ENCODE results near the gene FILIP1L. TPM values are rescaled to one million over a fixed set of nuclear protein-coding genes. Genes with fewer than 3 reads are reported as not detected.

The FILIP1L gene
- total and polyA plus RNA-seq, 7 donors: 9.2 to 274 (median 78.5) TPM

DNA sequence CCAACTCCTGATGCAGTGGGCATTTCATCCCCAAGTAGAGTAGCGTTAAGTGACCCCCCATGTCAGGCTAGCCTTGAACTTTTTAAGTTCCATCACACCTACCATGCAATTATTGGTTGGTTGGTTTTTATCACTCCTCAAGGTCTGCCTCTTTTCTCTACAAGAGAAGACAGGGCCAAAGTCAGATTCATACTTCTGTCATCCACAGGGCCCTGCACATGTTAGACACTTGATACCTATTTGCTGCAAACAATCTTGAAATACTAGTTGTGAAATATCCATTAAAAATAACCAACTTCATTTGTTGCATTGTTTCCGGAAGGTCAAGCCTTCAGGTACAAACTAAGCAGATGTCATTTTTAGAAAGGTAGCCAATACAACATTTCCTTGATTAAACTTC is 295.5 kb downstream of the FILIP1L start:
- no peaks in the 10 kb centered on the region for H3K9me3 ChIP-seq
- no peaks in the 10 kb centered on the region for H3K27me3 ChIP-seq (ENCODE audit: insufficient read depth in 3 of 3, low read length in 2 of 3)
- intact Hi-C loops (cut with DNase I): loop anchor here in 1 of 2 donors (10.0 kb wide), 1 partner anchor 886 kb away; the partner anchor contains the start of gene TFG
- H3K27ac ChIP-seq: peak overlapping the region; percentile 98
- ATAC-seq: peak; percentile 34 to 56 (median 44)
- peaks cover 32% of the 10 kb centered on the region for H3K4me1 ChIP-seq
- 75 to 79% (median 78%) methylated on average over 2 of the region's 2 CpGs for WGBS, 3 donors
- peak overlapping the region; percentile 85 for H3K4me3 ChIP-seq
- TF ChIP-seq, protein P1, sequence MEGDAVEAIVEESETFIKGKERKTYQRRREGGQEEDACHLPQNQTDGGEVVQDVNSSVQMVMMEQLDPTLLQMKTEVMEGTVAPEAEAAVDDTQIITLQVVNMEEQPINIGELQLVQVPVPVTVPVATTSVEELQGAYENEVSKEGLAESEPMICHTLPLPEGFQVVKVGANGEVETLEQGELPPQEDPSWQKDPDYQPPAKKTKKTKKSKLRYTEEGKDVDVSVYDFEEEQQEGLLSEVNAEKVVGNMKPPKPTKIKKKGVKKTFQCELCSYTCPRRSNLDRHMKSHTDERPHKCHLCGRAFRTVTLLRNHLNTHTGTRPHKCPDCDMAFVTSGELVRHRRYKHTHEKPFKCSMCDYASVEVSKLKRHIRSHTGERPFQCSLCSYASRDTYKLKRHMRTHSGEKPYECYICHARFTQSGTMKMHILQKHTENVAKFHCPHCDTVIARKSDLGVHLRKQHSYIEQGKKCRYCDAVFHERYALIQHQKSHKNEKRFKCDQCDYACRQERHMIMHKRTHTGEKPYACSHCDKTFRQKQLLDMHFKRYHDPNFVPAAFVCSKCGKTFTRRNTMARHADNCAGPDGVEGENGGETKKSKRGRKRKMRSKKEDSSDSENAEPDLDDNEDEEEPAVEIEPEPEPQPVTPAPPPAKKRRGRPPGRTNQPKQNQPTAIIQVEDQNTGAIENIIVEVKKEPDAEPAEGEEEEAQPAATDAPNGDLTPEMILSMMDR (IDR thresholded peaks at IDR 0.05): no peak
- DNase-seq: no peak
- no peaks in the 10 kb centered on the region for H3K36me3 ChIP-seq (ENCODE audit: insufficient read depth in 1 of 2, low read depth in 1 of 2)

DNA sequence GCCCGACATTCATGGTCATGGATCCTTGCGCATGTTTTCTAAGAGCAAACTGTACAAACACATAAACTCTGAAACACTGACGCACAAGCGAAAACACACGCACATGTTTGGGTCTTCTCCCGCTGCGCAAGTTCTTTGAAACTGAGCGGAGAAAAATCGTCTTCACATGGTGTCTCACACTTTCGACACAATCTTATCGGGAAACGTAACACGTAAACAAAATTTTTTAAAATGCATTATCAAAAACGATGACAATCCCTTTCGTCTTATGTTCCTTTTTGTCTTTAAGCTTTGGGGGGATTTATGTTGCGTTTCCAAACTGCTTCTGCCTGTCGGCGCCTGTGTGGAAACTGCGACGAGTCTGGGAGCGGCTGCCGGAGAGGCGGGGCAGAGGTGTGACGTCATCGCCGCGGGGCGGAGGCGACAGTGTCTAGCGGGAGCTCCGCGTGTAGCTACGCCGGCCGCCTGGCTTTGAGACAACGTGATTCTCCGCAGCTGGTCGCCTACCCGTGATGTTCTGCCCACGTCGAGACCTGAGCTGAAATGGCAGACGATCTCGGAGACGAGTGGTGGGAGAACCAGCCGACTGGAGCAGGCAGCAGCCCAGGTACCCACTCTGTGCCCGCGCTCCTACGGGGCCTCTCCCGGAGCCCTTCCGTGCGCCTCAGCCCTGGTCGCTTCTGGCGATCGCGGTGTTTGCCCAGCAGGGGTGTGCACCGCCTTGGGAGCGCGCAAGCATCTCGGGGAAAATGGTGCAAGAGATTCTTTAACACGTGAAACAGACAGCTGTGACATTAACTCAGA is 296.7 kb downstream of the FILIP1L start, which contains the start of gene CMSS1:
Gene CMSS1, plus strand, starts transcription at position 426 of the 804 bp plus-strand sequence.
- ATAC-seq: peak; percentile 92 to 96 (median 94)
- DNase-seq: peak; percentile 97 to 98
- Histone ChIP-seq H3K9me3 (no peaks in the 10 kb centered on the region), H3K27ac (peak within 1 kb of the TSS; percentile 98), H3K4me3 (peak within 1 kb of the TSS; percentile 85), H3K4me1 (peaks cover 27% of the 10 kb centered on the region), H3K27me3 (ENCODE audit: insufficient read depth in 3 of 3, low read length in 2 of 3) (no peaks in the 10 kb centered on the region), H3K36me3 (ENCODE audit: insufficient read depth in 1 of 2, low read depth in 1 of 2) (no peaks in the 10 kb centered on the region)
- intact Hi-C loops (cut with DNase I): loop anchor here in 1 of 2 donors (10.0 kb wide), 1 partner anchor 887 kb away; the partner anchor contains the start of gene TFG
- 0% methylated on average over 60 of the region's 60 CpGs for WGBS, 3 donors
- TF ChIP-seq, protein P1 (IDR thresholded peaks at IDR 0.05): peak; percentile 31

DNA sequence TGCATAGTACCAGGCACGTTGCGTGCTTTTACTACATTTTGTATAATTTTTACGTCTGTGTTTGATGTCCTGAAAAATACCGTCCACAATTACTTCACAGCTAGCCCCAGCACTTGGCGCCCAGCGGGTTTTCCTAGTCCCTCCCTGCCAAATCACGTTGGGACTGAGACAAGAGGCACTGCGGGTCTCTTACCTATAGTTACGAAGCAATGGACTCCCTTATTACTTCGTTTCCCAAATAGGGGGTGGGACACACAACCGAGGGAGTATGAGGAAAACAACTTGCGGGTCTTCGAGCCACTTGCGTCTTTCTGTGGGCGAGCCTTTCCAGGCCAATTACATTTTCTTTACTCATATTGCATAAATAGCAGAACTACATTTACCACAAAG is 297.3 kb downstream of the FILIP1L start:
- intact Hi-C loops (cut with DNase I): loop anchor here in 1 of 2 donors (10.0 kb wide), 1 partner anchor 888 kb away; the partner anchor contains the start of gene TFG
- Histone ChIP-seq H3K36me3 (ENCODE audit: insufficient read depth in 1 of 2, low read depth in 1 of 2) (no peaks in the 10 kb centered on the region), H3K27me3 (ENCODE audit: insufficient read depth in 3 of 3, low read length in 2 of 3) (no peaks in the 10 kb centered on the region), H3K4me3 (peak overlapping the region; percentile 85), H3K27ac (peak overlapping the region; percentile 98), H3K9me3 (no peaks in the 10 kb centered on the region), H3K4me1 (peaks cover 21% of the 10 kb centered on the region)
- ATAC-seq: peak; percentile 18 to 46 (median 24)
- DNase-seq: peak; percentile 25 to 61
- TF ChIP-seq, protein P1 (IDR thresholded peaks at IDR 0.05): no peak
- WGBS, 3 donors: 1% methylated on average over 15 of the region's 15 CpGs

DNA sequence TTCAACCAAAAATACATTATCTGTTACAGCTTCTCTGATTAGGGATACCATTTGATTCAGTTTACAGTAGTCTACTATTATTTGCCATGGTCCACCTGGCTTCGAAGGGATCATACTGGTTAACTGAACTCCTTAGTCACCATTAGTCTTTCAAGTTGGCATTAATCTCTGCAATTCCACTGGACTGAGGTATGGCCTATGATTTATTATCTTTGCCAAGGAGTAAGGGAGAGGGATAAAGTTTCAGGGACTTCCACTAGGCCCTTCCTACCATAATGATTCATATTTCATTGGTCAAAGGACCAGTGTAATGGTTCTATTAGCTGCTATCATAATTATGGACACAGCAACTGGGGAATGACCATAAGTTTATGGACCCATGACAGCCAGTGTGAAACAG is 303.9 kb downstream of the FILIP1L start:
- no peaks in the 10 kb centered on the region for H3K9me3 ChIP-seq
- ATAC-seq (peak; percentile 38 to 79 (median 66)), DNase-seq (no peak)
- H3K27me3 ChIP-seq (ENCODE audit: insufficient read depth in 3 of 3, low read length in 2 of 3): no peaks in the 10 kb centered on the region
- no peak overlapping the region for H3K4me3 ChIP-seq
- TF ChIP-seq, protein P1 (IDR thresholded peaks at IDR 0.05): no peak
- peak overlapping the region; percentile 43 for H3K27ac ChIP-seq
- peaks cover 23% of the 10 kb centered on the region for H3K4me1 ChIP-seq
- intact Hi-C loops (cut with DNase I): loop anchor here in 1 of 2 donors (10.0 kb wide), 1 partner anchor 894 kb away; the partner anchor contains the start of gene TFG
- 44 to 77% (median 49%) methylated on average over 1 of the region's 1 CpG for WGBS, 3 donors
- no peaks in the 10 kb centered on the region for H3K36me3 ChIP-seq (ENCODE audit: insufficient read depth in 1 of 2, low read depth in 1 of 2)
